IPS-18c (cell line): ENCODE measurements around the gene GSX1.
A peak's percentile ranks its signal among the peaks of the same experiment; 100 is the strongest.
"Not testable (repeated sequence)": the region's sequence is repeated elsewhere in the genome, so short reads cannot be mapped to it uniquely, and the experiment has no call there.

Experiments used
- H3K4me3 ChIP-seq: 2 replicates; pipeline ENCODE4 v1.7.0; 2013; ENCODE audit warnings: low read depth, mild to moderate bottlenecking, low read length, moderate library complexity; ENCODE audit not compliant: insufficient read depth
- H3K9me3 ChIP-seq: one replicate; pipeline ENCODE4 v1.6.1; 2013; ENCODE audit warnings: mild to moderate bottlenecking, low read length, moderate library complexity; ENCODE audit not compliant: control insufficient read depth, insufficient read depth

Gene GSX1

DNA sequence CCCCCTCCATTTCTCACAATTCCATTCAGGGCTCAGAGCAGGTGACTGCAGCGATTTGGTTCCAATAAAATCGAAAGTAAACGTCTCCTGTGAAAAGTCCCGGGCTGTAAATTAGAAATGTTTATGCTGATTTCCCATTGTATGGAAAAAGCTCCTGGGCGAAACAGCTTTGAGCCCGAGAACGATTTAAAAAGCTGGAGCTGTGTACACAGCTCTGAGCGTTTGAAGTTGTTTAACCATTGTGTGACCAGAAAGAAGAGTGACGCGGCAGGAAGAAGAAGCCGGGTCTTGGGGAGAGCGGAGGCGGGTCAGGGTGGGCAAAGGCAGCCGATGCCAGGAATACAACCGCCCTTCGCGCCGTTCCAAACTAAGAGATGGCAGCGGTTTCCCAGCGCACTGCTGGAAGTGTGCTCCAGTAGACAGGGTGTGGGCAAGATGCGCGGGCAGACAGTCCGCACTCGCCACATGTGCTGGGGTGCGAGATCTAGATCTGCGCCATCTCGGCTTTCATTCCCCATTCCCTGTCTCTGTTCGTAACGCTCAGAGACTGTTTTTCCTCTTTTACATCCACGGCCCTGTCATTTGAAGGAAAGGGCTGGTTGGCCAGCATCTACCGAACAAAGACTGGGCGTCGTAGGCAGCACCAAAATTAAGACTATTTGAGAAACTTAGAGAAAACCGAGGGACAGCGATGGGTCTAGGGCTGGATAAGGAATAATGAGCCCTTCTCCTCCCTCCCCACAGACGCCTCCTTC is 960 bp upstream of the GSX1 start:
- H3K4me3 ChIP-seq = peak overlapping the region; percentile 4; the same call in 1 of the 2 replicates

DNA sequence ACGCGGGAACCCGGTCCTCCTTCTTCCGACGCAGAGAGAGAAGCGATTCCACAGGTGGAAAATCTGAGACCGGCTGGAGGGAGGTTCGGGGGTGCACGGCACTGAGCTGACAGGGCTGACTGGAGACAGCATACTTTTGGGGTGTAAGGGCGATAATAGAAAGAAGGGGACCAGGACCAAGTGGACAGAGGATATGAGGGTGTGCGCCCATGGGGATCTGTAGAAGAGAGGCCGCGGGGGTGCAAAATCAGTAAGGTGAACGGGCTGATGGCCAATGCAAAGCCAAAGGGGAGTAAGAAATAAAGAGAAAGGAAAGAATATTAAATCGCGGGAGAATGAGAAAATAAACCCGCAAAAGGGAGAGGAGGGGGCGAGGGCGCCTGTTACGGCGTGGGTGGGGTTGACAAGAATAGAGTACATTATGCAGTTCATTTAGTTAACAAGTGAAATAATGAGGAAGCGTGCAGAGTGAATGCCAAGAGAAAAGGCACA is 336 bp upstream of the GSX1 start:
- no peak overlapping the region; the same call in 1 of the 2 replicates for H3K4me3 ChIP-seq
- peaks cover 2% of the 10 kb centered on the region for H3K9me3 ChIP-seq

More for the DNA sequence above, 960 bp upstream of the GSX1 start:
- peaks cover 2% of the 10 kb centered on the region for H3K9me3 ChIP-seq

DNA sequence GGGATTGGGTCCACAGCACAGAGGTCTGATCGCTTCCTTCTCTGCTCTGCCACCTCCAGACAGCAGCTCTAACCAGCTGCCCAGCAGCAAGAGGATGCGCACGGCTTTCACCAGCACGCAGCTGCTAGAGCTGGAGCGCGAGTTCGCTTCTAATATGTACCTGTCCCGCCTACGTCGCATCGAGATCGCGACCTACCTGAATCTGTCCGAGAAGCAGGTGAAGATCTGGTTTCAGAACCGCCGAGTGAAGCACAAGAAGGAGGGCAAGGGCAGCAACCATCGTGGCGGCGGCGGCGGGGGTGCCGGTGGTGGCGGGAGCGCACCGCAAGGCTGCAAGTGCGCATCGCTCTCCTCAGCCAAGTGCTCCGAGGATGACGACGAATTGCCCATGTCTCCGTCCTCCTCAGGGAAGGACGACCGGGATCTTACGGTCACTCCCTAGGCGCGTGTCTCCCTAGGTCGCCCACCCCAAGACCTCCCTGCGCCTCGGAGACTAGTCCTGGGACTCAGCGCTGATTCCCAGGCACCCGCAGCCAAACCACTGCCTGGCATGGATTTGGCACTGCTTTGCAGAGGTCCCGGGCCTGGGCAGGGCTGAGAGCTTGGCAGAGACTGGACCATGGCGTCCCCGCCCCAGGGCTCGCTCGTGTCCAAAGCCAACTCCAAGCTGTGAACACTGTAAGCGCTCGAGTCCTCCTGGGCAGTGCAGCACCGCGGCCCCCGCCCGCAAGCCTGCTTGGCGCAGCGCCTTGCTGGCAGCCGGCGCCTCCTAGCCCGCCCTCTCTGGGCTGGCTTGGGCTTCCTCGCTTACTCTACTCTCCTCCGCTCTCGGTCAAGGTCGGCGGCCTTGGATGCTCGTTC is 1.5 kb downstream of the GSX1 start:
- H3K4me3 ChIP-seq = peak overlapping the region; percentile 26; the same call in 1 of the 2 replicates
- H3K9me3 ChIP-seq = peaks cover 2% of the 10 kb centered on the region

DNA sequence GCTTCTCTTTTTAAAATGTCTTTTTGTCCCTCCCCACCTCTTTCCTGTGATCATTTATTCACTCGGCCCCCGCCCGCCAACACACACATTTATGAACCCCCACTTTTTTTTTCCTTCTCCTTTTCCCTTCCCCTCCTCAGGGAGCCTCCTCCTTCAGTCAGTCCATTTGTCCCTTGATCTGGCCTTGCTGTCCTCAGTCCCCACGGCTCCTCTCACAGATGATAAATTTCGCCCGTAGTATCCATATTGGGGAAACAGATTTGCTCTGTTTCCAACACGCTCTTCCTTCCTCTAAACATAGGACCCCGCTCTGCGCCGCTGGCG is 2.0 kb downstream of the GSX1 start:
- Histone ChIP-seq H3K4me3 (no peak overlapping the region; the same call in 1 of the 2 replicates), H3K9me3 (peaks cover 2% of the 10 kb centered on the region)

DNA sequence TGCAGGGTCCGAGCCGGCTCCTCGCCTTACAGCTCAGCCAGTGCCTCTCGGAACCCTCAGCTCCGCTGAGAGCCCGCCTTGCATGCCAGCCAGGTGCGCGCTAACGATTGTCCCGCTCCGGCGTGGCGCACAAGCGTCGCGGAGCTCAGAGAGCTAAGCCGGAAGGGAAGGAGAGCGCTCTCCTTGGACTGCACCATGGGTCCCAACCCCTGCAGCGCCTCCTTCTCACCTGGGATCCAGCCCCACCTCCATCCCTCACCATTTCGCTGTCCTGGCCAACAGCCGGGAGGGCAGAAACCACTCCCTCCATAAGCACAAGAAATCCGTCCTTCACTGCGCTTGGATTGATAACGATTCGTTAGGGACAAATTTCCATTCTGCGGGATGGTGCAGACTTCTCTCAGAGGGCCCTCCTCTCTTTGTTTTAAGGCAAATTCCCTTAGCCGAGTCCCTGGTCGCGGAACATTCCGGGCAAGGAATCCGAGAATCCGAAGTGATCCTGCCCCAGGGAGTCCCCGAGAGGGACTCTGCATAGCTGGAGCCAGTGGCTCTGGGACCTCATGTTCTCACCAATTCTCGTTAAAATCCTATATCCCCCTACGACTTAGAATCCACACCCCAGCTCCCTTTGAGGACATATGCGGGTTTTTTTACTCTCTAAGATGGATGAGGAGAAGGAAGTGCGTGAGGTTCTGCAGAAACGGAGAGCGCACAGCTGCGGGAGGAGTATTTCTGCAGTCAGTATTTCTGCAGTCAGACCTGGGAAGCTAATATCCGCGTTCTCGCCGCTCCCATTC is 2.8 kb downstream of the GSX1 start:
- Histone ChIP-seq H3K4me3 (no peak overlapping the region), H3K9me3 (peaks cover 2% of the 10 kb centered on the region)

DNA sequence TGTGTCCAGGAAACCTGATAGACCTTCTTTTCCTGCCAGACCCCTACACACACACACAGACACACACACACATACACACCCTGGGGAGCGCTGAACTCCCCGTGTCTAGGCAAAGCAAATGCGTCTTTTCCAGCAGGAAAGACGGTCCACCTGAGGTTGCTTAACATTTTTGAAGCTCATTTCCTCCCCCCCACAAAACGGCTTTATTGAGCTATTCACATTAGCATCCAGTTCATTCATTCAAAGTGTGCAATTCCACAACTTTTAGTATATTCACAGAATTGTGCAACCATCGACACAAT is 3.4 kb downstream of the GSX1 start:
- Histone ChIP-seq H3K4me3 (no peak overlapping the region), H3K9me3 (peaks cover 2% of the 10 kb centered on the region)

DNA sequence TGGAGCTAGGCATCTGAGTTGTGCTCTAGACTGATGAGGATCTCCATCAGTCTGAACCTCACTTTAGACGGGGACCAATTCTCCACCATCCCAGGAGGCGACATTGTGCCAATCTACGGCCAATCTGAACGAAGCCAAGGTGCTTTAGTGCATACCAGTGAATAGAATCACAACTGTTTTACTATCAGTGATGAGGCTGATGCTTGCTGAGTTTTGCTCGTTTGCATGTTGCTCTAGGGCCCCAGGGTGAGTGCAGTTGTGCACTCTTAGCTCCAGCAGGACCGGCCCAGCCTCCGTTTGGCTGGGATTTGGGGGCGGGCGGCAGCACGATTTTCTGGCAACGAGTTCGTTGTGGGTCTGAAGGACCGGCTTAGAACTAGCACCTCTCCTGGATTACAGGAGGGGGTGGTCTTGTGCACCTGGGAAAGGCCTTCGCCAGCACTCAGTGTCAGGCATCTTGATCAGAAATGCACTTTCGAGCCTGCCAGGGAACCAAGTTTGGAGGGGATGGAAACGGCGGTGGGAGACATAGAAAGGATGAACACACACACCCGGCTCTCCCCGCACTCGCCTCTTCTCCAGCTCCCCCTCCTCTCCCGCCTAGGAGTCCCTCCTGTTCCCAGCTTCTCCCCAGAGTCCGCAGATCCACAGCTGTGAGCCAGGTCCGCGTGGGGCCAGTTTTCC is 4.4 kb downstream of the GSX1 start:
- H3K4me3 ChIP-seq = peak overlapping the region; percentile 40; the same call in 1 of the 2 replicates
- H3K9me3 ChIP-seq = peaks cover 2% of the 10 kb centered on the region

DNA sequence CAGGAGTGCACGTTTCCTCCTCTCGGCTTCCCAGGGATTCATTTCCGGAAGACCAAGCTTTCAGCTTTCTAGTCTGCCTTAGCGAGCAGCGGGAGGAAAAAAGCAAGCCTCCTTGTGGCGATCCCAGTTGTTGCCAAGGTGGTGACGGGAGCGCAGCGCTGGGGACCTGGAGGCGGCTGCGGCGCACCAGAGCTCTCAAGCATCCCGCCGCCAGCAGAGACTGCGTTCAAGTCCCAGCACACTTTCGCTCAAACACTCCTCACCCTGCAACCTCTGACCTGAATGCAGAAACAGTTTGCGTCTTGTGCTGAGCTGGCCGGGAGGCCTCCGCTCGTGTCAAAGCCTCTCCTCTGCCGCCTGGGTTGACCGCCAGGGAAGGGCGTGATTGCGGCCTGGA is 4.9 kb downstream of the GSX1 start:
- Histone ChIP-seq H3K9me3 (peaks cover 2% of the 10 kb centered on the region), H3K4me3 (peak overlapping the region; percentile 40; the same call in 1 of the 2 replicates)

DNA sequence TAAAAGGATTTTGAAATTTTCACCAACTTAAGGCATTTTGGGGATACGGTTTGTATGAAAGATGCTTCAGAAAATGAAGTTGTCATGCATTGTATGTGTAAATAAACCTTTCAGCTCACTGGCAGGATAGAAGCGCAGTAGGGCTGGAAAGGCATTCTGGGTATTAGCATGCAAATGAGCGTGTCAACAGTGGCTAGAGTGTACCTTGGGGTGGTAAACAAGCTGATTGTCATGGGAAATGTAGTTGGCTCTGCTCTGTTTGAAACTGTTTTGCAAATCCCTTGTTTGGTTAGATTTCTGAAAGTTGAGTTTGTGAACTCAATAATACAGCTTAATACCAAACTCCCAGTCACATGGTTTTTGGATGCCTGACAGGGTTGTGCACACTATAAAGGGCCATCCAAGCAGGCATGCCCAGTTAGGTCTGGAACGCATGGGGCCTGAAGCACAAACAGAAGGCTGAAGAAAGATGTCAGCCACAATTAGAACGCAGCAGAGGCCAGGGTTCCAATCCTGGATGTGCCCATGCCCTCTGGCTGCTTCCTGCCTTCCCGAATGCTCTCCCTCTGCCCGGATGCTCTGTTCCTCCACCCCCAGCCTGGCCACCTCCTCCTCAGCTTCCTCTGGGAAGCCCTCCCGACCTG is 14.6 kb downstream of the GSX1 start:
- Histone ChIP-seq H3K4me3 (peak overlapping the region; percentile 11; the same call in 1 of the 2 replicates), H3K9me3 (no peaks in the 10 kb centered on the region)

DNA sequence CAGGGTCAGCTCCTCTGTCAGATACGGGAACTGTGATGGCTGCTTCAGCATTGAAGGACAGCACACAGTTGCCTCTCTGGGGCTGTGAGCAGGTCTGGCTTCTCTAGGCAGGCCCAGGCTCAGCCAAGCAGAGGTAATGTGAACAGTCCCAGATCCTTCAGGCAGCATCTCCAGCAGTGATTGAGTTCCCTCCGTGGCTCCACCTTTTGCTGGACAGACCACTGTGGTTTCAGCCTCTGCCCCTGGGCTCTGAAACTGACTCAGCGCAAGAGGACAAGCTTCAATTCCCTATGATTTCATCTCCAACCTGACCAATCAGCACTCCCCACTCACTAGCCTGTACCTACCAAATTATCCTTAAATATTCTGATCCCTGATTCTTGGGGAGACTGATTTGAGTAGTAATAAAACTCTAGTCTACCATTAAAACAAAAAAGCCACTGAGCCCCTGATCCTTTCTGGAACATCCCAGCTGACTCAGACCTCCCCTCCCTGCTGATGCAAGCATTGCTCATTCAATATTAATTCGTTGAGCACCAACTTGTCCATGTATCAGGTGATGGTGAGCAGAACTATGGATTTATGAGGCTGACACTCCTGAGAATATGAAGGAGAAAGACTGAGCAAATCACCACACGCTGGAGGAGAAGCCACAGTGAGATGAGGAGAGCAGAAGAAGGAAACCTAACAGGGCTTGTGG is 16.7 kb downstream of the GSX1 start:
- H3K4me3 ChIP-seq = no peak overlapping the region

DNA sequence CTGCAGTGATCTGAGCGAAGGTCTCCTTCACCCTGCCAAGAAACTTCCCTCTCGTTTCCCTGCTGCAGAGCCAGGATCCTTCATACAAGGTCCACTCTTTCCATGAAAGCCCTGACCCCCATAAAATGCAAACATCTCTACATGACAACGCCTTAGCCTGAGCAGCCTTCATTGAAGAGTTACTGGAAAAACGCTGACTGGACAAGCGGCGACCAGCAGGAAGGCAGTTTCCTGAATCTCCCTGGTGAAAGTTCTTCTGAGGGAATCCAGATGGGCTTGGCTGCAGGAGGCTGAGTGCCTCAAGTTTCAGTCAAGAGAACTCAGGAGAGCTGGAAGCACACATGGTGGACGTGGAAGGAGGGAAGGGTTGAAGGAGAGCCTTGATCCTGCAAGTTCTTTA is 17.7 kb downstream of the GSX1 start:
- Histone ChIP-seq H3K9me3 (no peaks in the 10 kb centered on the region), H3K4me3 (no peak overlapping the region)

More for the DNA sequence above, 16.7 kb downstream of the GSX1 start:
- no peaks in the 10 kb centered on the region for H3K9me3 ChIP-seq

DNA sequence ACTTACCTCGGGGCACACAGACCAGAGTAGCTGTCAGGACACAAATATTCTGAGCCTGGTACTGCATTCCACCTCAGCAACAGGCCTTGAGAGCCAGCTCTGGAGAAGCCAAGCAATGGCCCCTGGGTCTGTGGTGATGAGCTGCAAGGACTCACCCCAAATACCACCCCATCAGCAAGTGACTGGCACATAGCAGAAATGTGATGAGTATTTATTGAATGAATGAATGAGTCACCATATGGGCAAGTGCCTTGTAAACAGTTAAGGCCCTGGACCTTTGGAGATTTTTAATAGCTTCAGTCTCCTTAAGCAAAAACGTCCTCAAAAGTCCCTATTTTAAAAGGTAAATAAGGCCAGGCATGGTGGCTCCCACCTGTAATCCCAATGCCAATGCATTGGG is 18.2 kb downstream of the GSX1 start:
- no peaks in the 10 kb centered on the region for H3K9me3 ChIP-seq
- no peak overlapping the region for H3K4me3 ChIP-seq

DNA sequence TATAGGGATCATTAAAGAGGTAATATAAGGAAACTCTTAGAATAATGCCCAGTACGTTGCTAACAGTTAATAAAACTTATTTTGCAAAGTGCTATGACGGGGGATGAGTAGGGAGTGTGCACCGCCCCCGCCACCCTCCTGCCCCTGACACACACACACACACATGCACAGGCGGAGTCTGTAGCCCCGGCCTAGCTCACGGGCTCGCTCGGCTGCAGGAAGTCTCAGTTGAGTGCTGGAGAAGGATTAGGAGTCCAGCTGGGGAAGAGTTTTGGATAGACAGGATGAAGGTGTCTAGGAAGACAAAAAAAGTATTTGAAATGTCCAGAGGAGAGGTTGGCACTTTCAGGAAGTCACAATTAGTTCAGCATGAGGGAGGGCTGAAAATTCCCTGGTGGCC is 21.5 kb downstream of the GSX1 start:
- no peaks in the 10 kb centered on the region for H3K9me3 ChIP-seq
- no peak overlapping the region for H3K4me3 ChIP-seq

DNA sequence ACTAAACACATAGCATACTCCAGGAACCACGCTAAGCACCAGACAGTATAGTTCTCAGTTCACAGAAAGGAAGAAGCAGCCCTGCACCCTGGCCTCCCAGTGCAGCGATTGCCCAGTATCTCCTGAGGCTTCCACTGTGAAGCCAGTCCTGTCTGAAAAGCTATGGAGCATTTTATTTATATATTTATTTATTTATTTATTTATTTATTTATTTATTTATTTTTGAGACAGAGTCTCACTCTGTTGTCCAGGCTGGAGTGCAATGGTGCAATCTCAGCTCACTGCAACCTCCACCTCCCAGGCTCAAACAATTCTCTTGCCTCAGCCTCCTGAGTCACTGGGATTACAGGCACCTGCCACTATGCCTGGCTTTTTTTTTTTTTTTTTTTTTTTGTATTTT is 25.5 kb downstream of the GSX1 start:
- not testable (repeated sequence) for H3K4me3 ChIP-seq, H3K9me3 ChIP-seq

DNA sequence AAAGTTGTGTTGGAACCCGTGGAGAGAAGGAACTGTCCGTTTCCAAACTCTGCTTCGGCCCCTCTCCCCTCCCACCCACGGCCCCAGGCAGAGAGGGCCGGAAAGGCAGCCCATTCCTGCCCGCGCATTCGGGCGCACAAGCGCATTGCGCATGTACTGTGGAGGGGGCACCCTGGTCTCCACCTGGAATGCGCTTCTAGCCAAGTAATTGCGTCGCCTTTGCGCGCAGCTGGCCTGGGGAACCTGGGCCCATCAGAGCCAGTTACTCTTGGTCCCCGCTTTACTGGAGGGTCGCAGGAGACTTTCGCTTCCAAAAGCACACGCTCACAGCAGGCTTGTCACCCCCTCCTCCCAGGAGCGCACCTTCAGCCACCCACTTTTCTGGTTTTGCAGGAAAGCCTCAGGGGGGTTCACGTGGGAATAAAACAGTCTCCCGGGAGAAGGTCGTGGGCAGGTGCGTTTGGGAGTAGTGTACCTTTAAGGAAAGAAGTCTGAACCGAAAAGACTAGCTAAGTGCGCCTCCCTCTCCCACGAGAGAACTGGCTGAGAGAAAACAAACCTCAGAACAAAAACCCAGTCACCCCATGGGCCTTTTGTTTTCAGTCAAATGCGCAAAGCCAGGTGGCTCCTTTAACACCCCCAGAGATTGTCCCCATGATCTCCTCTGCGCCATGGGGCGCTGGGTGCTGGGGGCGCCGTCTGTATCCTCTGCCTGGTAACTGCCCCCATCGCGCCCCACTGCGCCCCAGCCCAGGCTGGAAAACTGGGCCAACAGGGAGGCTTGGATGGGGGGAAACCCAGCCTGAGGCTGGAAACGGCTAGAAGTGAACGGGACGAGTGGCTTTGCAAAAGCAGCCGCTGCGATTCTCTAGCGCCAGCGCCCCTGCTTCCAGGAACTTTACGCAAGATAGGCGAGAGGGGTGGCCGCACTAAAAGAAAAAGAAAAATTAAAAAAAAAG is 28.5 kb downstream of the GSX1 start:
- Histone ChIP-seq H3K9me3 (no peaks in the 10 kb centered on the region), H3K4me3 (peak overlapping the region; percentile 37)
